Measurements from ENCODE around the gene ANO2. TPM values are rescaled to one million over a fixed set of nuclear protein-coding genes. Genes with fewer than 3 reads are reported as not detected.

The ANO2 gene
- total RNA-seq, 2 experiments from 2014 or later, result not detected

DNA sequence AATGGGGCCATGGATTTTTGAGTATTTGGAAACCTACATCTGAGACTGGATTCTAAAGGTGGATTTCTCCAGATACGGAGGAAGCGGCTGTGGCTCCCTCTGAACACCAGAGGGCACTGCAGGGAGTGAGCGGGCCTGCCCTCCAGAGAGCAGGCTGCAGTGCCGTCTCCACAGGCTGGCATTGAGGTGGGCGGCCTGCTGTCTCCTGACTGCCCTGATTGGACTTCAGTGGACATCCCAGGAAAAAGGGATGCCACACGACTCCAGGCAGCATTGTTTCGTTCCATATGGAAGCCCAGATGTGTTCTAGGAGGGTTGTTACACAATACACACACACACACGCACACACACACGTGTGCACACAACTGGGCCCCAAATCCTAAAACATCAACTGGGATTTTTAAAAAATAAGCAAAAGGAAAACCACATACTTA lies 20.9 kb upstream of the ANO2 start:
- Mint-ChIP-seq H3K36me3 (ENCODE audit: low read depth) (no peaks in the 10 kb centered on the region), H3K27me3 (peaks cover 2% of the 10 kb centered on the region), H3K4me1 (ENCODE audit: low read depth) (no peaks in the 10 kb centered on the region), H3K4me3 (no peak overlapping the region), H3K27ac (no peak overlapping the region), H3K9me3 (no peaks in the 10 kb centered on the region)
- ATAC-seq (peak; percentile 93), DNase-seq (peak; percentile 64)
- intact Hi-C loops (cut with micrococcal nuclease), result no loop called here
- TF ChIP-seq, protein P1, sequence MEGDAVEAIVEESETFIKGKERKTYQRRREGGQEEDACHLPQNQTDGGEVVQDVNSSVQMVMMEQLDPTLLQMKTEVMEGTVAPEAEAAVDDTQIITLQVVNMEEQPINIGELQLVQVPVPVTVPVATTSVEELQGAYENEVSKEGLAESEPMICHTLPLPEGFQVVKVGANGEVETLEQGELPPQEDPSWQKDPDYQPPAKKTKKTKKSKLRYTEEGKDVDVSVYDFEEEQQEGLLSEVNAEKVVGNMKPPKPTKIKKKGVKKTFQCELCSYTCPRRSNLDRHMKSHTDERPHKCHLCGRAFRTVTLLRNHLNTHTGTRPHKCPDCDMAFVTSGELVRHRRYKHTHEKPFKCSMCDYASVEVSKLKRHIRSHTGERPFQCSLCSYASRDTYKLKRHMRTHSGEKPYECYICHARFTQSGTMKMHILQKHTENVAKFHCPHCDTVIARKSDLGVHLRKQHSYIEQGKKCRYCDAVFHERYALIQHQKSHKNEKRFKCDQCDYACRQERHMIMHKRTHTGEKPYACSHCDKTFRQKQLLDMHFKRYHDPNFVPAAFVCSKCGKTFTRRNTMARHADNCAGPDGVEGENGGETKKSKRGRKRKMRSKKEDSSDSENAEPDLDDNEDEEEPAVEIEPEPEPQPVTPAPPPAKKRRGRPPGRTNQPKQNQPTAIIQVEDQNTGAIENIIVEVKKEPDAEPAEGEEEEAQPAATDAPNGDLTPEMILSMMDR (IDR thresholded peaks at IDR 0.05), result peak; percentile 65
- ChIA-PET CTCF (interaction anchor here (1.1 to 3.1 kb wide), 5 partner anchors 11 to 73 kb away, joined by 3 to 28 read pairs (median 4); no protein-coding TSS in a partner anchor), POLR2A (no interaction called here)

DNA sequence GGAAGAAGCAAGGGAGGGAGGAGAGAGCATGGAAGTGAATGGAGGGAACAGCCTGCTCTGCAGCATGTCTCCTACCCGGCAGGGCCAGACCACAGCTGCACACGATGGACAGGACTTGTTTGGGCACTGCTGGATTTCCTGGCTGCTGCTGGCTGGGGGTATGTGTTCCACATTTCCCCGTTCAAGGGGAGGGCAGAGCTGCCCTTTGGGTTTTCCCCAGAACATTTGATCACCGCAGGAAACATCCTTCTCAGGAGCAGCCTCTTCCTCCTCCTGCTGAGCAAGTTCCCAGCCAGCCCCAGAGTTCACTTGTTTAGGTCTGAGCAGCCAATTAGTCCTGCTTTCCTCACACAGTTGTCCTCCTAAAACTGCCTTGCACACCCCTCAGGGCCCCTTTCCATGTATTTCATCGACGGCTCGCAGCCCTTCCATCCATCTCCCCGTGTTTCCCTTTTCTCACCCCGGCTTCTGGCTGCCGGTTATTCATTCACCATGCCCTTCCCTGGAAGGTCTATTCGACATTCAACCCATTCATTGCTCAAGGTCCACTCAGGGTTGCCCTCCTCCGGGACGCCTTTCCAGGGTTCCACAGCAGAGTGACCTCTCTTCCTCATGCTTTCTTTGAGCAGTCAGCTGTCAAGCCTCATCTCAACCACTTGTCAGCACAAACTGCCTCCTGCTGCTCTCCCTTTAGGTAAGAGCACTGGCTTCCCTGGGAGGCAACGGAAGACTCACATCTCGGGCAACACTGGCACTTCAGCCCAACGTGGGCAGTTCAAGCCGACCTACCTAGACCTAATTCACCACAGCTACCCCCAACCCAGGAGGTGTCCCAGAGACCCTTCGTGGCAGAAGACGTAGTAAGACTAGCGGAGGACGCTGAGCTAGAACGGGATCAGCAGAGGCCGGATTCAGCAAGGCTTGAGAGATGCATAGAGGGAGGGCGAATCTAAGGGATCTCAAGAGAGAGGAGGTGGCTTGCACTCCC lies 20.1 kb upstream of the ANO2 start:
- Mint-ChIP-seq H3K9me3 (no peaks in the 10 kb centered on the region), H3K4me3 (no peak overlapping the region), H3K27me3 (peaks cover 3% of the 10 kb centered on the region), H3K4me1 (ENCODE audit: low read depth) (no peaks in the 10 kb centered on the region), H3K36me3 (ENCODE audit: low read depth) (no peaks in the 10 kb centered on the region), H3K27ac (no peak overlapping the region)
- intact Hi-C loops (cut with micrococcal nuclease), result no loop called here
- no peak for DNase-seq
- ChIA-PET POLR2A (interaction anchor here (1.2 kb wide), 1 partner anchor 25 kb away, joined by 3 read pairs; no protein-coding TSS in a partner anchor), CTCF (interaction anchor here (0.6 to 3.1 kb wide), 7 partner anchors 8 to 73 kb away, joined by 3 to 28 read pairs (median 3); no protein-coding TSS in a partner anchor)
- TF ChIP-seq, protein P1 (IDR thresholded peaks at IDR 0.05), result no peak
- ATAC-seq, result no peak

DNA sequence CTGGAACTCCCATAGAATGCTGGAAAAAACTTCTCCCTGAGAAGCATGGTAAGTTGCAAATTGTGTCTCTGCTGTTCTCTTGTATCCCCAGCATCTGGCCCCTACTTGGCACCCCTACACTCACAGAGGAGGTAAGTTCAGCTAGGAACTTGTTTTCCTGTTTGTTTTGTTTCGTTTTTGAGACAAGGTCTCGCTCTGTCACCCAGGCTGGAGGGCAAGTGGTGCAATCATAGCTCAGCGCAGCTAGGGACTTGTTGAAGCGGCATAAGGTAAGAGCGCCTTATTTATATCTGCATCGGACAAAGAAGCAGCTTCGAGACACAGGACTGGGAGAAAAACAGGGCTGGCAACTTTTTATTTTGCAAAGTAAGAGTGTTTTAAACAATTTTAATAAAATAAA lies 18.5 kb upstream of the ANO2 start:
- Mint-ChIP-seq H3K4me3 (no peak overlapping the region), H3K27me3 (peaks cover 7% of the 10 kb centered on the region), H3K27ac (no peak overlapping the region), H3K36me3 (ENCODE audit: low read depth) (no peaks in the 10 kb centered on the region), H3K9me3 (no peaks in the 10 kb centered on the region), H3K4me1 (ENCODE audit: low read depth) (no peaks in the 10 kb centered on the region)
- POLR2A ChIA-PET, result no interaction called here
- CTCF ChIA-PET, result interaction anchor here (1.0 to 2.3 kb wide), 4 partner anchors 10 to 321 kb away, joined by 3 to 6 read pairs (median 5); no protein-coding TSS in a partner anchor
- DNase-seq (no peak), ATAC-seq (no peak)
- TF ChIP-seq, protein P1 (IDR thresholded peaks at IDR 0.05), result no peak
- intact Hi-C loops (cut with micrococcal nuclease), result no loop called here

DNA sequence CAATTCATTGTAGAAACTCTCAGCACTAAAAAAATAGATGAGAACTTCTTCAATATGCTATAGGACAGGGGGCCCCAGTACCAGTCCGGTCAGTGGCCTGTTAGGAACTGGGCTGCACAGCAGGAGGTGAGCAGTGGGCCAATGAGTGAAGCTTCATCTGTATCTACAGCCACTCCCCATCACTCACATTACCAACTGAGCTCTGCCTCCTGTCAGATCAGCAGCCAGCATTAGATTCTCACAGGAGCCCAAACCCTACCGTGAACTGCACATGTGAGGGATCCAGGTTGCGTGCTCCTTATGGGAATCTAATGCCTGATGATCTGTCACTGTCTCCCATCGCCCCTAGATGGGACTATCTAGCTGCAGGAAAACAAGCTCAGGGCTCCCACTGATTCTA lies 15.7 kb upstream of the ANO2 start:
- ATAC-seq (no peak), DNase-seq (no peak)
- intact Hi-C loops (cut with micrococcal nuclease), result no loop called here
- Mint-ChIP-seq H3K4me1 (ENCODE audit: low read depth) (no peaks in the 10 kb centered on the region), H3K4me3 (no peak overlapping the region), H3K27me3 (peaks cover 7% of the 10 kb centered on the region), H3K27ac (no peak overlapping the region), H3K9me3 (peaks cover 2% of the 10 kb centered on the region), H3K36me3 (ENCODE audit: low read depth) (no peaks in the 10 kb centered on the region)
- CTCF ChIA-PET, result no interaction called here
- TF ChIP-seq, protein P1 (IDR thresholded peaks at IDR 0.05), result no peak
- POLR2A ChIA-PET, result no interaction called here

DNA sequence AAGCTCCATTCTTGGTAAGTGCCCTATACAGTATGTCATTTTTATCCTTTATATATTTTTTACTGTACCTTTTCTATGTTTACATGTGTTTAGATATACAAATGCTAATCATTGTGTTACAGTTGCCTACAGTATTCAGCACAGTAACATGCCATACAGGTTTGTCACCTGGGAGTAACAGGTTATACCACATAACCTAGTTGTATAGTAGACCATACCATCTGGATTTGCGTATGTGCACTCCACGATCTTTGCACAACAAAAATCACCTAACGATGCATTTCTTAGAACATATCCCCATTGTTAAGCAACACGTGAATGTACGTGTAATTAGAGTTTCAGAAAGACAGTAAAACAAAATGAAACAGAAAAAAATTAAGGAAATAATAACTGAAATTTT lies 11.9 kb upstream of the ANO2 start:
- Mint-ChIP-seq H3K4me1 (ENCODE audit: low read depth) (no peaks in the 10 kb centered on the region), H3K4me3 (no peak overlapping the region), H3K9me3 (peaks cover 2% of the 10 kb centered on the region), H3K27ac (no peak overlapping the region), H3K36me3 (ENCODE audit: low read depth) (no peaks in the 10 kb centered on the region), H3K27me3 (peaks cover 16% of the 10 kb centered on the region)
- no peak for ATAC-seq
- POLR2A ChIA-PET, result no interaction called here
- CTCF ChIA-PET, result no interaction called here
- DNase-seq, result no peak
- TF ChIP-seq, protein P1 (IDR thresholded peaks at IDR 0.05), result no peak
- intact Hi-C loops (cut with micrococcal nuclease), result no loop called here

Data from activated CD8-positive, alpha-beta T cell treated with anti-CD3 and anti-CD28 coated beads for 36 hours (primary cell).